BLaER1 (cell line): Measurements from ENCODE around the gene LRMDA.

Experiments
- H3K27ac ChIP-seq: shearing (Covaris generic); formaldehyde crosslinking; 2 replicates; pipeline ENCODE4 v1.8.1; 2022
- H3K27me3 ChIP-seq: shearing (Covaris generic); formaldehyde crosslinking; 2 replicates; pipeline ENCODE4 v1.8.1; 2022
- H3K36me3 ChIP-seq: shearing (Covaris generic); formaldehyde crosslinking; 2 replicates; pipeline ENCODE4 v1.8.1; 2022
- H3K4me1 ChIP-seq: shearing (Covaris generic); formaldehyde crosslinking; 2 replicates; pipeline ENCODE4 v1.8.1; 2022
- H3K4me2 ChIP-seq: shearing (Covaris generic); formaldehyde crosslinking; 2 replicates; pipeline ENCODE4 v1.8.1; 2022
- H3K4me3 ChIP-seq: shearing (Covaris generic); formaldehyde crosslinking; 2 replicates; pipeline ENCODE4 v1.8.1; 2022
- H3K9ac ChIP-seq: shearing (Covaris generic); formaldehyde crosslinking; 2 replicates; pipeline ENCODE4 v1.8.1; 2022
- H3K9me3 ChIP-seq: shearing (Covaris generic); formaldehyde crosslinking; 2 replicates; pipeline ENCODE4 v1.8.1; 2022
- H4K20me1 ChIP-seq: shearing (Covaris generic); formaldehyde crosslinking; 2 replicates; pipeline ENCODE4 v1.8.1; 2022
- Cebpa-rat ChIP-seq: shearing (Covaris generic); IDR thresholded peaks from 2 replicates; pipeline ENCODE4 v1.8.1; 2022

LRMDA gene

GRCh38 chr10:76311752-76312636 lies 880.6 kb downstream of the LRMDA start:
- H3K4me3 ChIP-seq, result no peak overlapping the region
- peaks cover 5% of the 10 kb centered on the region; the same call in 1 of the 2 replicates for H3K4me1 ChIP-seq
- H3K4me2 ChIP-seq, result no peak overlapping the region
- no peaks in the 10 kb centered on the region for H3K27me3 ChIP-seq
- peaks cover 3% of the 10 kb centered on the region; the same call in 1 of the 2 replicates for H3K9me3 ChIP-seq
- no peaks in the 10 kb centered on the region for H3K36me3 ChIP-seq
- H4K20me1 ChIP-seq, result no peaks in the 10 kb centered on the region
- no peak overlapping the region for H3K27ac ChIP-seq
- no peak overlapping the region for H3K9ac ChIP-seq
- TF ChIP-seq Cebpa-rat, result no peak

GRCh38 chr10:76315240-76315639 lies 883.8 kb downstream of the LRMDA start:
- TF ChIP-seq Cebpa-rat, result no peak
- Histone ChIP-seq H3K27ac (no peak overlapping the region), H3K9ac (no peak overlapping the region), H3K4me2 (no peak overlapping the region), H3K4me3 (no peak overlapping the region), H3K27me3 (no peaks in the 10 kb centered on the region), H3K9me3 (peaks cover 3% of the 10 kb centered on the region; the same call in 1 of the 2 replicates), H3K36me3 (no peaks in the 10 kb centered on the region), H4K20me1 (no peaks in the 10 kb centered on the region), H3K4me1 (no peaks in the 10 kb centered on the region)

- Histone ChIP-seq H3K9me3 (peaks cover 3% of the 10 kb centered on the region; the same call in 1 of the 2 replicates), H3K27me3 (no peaks in the 10 kb centered on the region), H3K4me2 (no peak overlapping the region), H3K27ac (no peak overlapping the region), H3K4me1 (no peaks in the 10 kb centered on the region), H3K36me3 (no peaks in the 10 kb centered on the region), H3K9ac (no peak overlapping the region), H3K4me3 (no peak overlapping the region), H4K20me1 (no peaks in the 10 kb centered on the region)
- TF ChIP-seq Cebpa-rat, result no peak
Observed at GRCh38 chr10:76316234-76316633, 884.8 kb downstream of the LRMDA start.

- Histone ChIP-seq H3K4me2 (no peak overlapping the region), H3K4me3 (no peak overlapping the region), H3K36me3 (no peaks in the 10 kb centered on the region), H3K27ac (no peak overlapping the region), H3K4me1 (no peaks in the 10 kb centered on the region), H3K9me3 (peaks cover 3% of the 10 kb centered on the region; the same call in 1 of the 2 replicates), H3K27me3 (no peaks in the 10 kb centered on the region), H3K9ac (no peak overlapping the region), H4K20me1 (no peaks in the 10 kb centered on the region)
- no peak for TF ChIP-seq Cebpa-rat
Observed at GRCh38 chr10:76317078-76317477, 885.7 kb downstream of the LRMDA start.

GRCh38 chr10:76318211-76318610 lies 886.8 kb downstream of the LRMDA start:
- Histone ChIP-seq H3K27me3 (no peaks in the 10 kb centered on the region), H3K9ac (no peak overlapping the region), H3K4me1 (no peaks in the 10 kb centered on the region), H3K36me3 (no peaks in the 10 kb centered on the region), H3K27ac (no peak overlapping the region), H3K9me3 (peaks cover 3% of the 10 kb centered on the region; the same call in 1 of the 2 replicates), H4K20me1 (no peaks in the 10 kb centered on the region), H3K4me2 (no peak overlapping the region), H3K4me3 (no peak overlapping the region)
- TF ChIP-seq Cebpa-rat, result no peak

- Histone ChIP-seq H3K27ac (no peak overlapping the region), H3K9me3 (peaks cover 3% of the 10 kb centered on the region; the same call in 1 of the 2 replicates), H3K27me3 (no peaks in the 10 kb centered on the region), H3K4me3 (no peak overlapping the region), H3K4me2 (no peak overlapping the region), H4K20me1 (no peaks in the 10 kb centered on the region), H3K4me1 (no peaks in the 10 kb centered on the region), H3K36me3 (no peaks in the 10 kb centered on the region), H3K9ac (no peak overlapping the region)
- no peak for TF ChIP-seq Cebpa-rat
Observed at GRCh38 chr10:76319661-76320060, 888.2 kb downstream of the LRMDA start.

GRCh38 chr10:76324283-76324682 lies 892.9 kb downstream of the LRMDA start:
- no peak overlapping the region for H3K4me3 ChIP-seq
- no peaks in the 10 kb centered on the region for H3K4me1 ChIP-seq
- H3K4me2 ChIP-seq, result no peak overlapping the region
- no peaks in the 10 kb centered on the region for H3K36me3 ChIP-seq
- no peak for TF ChIP-seq Cebpa-rat
- H4K20me1 ChIP-seq, result no peaks in the 10 kb centered on the region
- no peaks in the 10 kb centered on the region for H3K27me3 ChIP-seq
- H3K9ac ChIP-seq, result no peak overlapping the region
- H3K27ac ChIP-seq, result no peak overlapping the region
- no peaks in the 10 kb centered on the region for H3K9me3 ChIP-seq

GRCh38 chr10:76327441-76327840 lies 896.0 kb downstream of the LRMDA start:
- H3K9me3 ChIP-seq, result no peaks in the 10 kb centered on the region
- TF ChIP-seq Cebpa-rat, result no peak
- no peak overlapping the region for H3K4me2 ChIP-seq
- H3K4me3 ChIP-seq, result no peak overlapping the region
- H3K9ac ChIP-seq, result no peak overlapping the region
- no peaks in the 10 kb centered on the region for H3K4me1 ChIP-seq
- H3K27me3 ChIP-seq, result no peaks in the 10 kb centered on the region
- no peak overlapping the region for H3K27ac ChIP-seq
- no peaks in the 10 kb centered on the region for H4K20me1 ChIP-seq
- no peaks in the 10 kb centered on the region for H3K36me3 ChIP-seq

GRCh38 chr10:76328348-76328747 lies 896.9 kb downstream of the LRMDA start:
- H3K9ac ChIP-seq, result no peak overlapping the region
- no peak for TF ChIP-seq Cebpa-rat
- H3K27ac ChIP-seq, result no peak overlapping the region
- H3K4me3 ChIP-seq, result no peak overlapping the region
- no peaks in the 10 kb centered on the region for H4K20me1 ChIP-seq
- H3K27me3 ChIP-seq, result no peaks in the 10 kb centered on the region
- no peaks in the 10 kb centered on the region for H3K9me3 ChIP-seq
- H3K36me3 ChIP-seq, result no peaks in the 10 kb centered on the region
- no peak overlapping the region for H3K4me2 ChIP-seq
- no peaks in the 10 kb centered on the region for H3K4me1 ChIP-seq

- Histone ChIP-seq H3K4me1 (no peaks in the 10 kb centered on the region), H3K9me3 (no peaks in the 10 kb centered on the region), H3K4me2 (no peak overlapping the region), H3K36me3 (no peaks in the 10 kb centered on the region), H3K9ac (no peak overlapping the region), H3K27ac (no peak overlapping the region), H3K4me3 (no peak overlapping the region), H4K20me1 (no peaks in the 10 kb centered on the region), H3K27me3 (no peaks in the 10 kb centered on the region)
- TF ChIP-seq Cebpa-rat, result no peak
Observed at GRCh38 chr10:76329891-76330575, 898.6 kb downstream of the LRMDA start.
